Fibroblast of pulmonary artery (primary cell): ENCODE data around the gene PARK7.

Experiments used
- DNase-seq: peaks from one replicate; pipeline ENCODE4 v3.0.0-alpha.2; 2010; ENCODE audit warnings: low read depth
- H3K4me3 ChIP-seq: replicated peaks from 2 replicates; pipeline ENCODE4 v1.5.1; 2011; ENCODE audit warnings: low read depth, mild to moderate bottlenecking, control low read depth, low read length, moderate library complexity
- TF ChIP-seq, protein P1 (sequence below): IDR thresholded peaks from 2 replicates; pipeline ENCODE4 v1.5.1; 2011; ENCODE audit warnings: mild to moderate bottlenecking, control low read depth, low read length, inconsistent platforms; ENCODE audit errors: missing control alignments

Gene PARK7

DNA sequence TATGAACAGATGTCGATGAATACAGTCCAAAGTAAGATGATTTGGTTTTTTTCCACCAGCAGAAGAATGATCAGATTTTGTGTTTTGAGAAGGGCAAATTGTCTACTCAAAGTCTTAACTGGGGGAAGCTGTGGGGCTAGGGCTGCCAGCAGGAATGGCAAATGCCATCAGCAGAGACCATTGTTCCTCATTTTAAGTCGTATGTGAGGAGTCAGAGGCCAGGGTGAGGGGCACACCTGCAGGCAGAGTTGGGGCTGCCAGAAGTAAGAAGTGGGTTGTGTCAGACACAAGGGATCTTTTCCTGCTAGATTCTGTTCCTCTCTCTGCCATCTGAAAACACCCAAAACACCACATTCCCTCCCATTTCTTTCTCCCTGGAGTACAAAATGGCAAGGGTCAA lies 8.7 kb downstream of the PARK7 start:
- no peak for DNase-seq
- no peak overlapping the region for H3K4me3 ChIP-seq
- TF ChIP-seq, protein P1, sequence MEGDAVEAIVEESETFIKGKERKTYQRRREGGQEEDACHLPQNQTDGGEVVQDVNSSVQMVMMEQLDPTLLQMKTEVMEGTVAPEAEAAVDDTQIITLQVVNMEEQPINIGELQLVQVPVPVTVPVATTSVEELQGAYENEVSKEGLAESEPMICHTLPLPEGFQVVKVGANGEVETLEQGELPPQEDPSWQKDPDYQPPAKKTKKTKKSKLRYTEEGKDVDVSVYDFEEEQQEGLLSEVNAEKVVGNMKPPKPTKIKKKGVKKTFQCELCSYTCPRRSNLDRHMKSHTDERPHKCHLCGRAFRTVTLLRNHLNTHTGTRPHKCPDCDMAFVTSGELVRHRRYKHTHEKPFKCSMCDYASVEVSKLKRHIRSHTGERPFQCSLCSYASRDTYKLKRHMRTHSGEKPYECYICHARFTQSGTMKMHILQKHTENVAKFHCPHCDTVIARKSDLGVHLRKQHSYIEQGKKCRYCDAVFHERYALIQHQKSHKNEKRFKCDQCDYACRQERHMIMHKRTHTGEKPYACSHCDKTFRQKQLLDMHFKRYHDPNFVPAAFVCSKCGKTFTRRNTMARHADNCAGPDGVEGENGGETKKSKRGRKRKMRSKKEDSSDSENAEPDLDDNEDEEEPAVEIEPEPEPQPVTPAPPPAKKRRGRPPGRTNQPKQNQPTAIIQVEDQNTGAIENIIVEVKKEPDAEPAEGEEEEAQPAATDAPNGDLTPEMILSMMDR: no peak

GRCh38 chr1:7971024-7971423 lies 9.5 kb downstream of the PARK7 start:
- H3K4me3 ChIP-seq: no peak overlapping the region
- TF ChIP-seq, protein P1: no peak
- DNase-seq: no peak

- H3K4me3 ChIP-seq: no peak overlapping the region
- TF ChIP-seq, protein P1: no peak
- DNase-seq: no peak
Measured at GRCh38 chr1:7972285-7972684, 10.8 kb downstream of the PARK7 start.

GRCh38 chr1:7973086-7973485 lies 11.6 kb downstream of the PARK7 start:
- TF ChIP-seq, protein P1: no peak
- H3K4me3 ChIP-seq: no peak overlapping the region
- no peak for DNase-seq

DNA sequence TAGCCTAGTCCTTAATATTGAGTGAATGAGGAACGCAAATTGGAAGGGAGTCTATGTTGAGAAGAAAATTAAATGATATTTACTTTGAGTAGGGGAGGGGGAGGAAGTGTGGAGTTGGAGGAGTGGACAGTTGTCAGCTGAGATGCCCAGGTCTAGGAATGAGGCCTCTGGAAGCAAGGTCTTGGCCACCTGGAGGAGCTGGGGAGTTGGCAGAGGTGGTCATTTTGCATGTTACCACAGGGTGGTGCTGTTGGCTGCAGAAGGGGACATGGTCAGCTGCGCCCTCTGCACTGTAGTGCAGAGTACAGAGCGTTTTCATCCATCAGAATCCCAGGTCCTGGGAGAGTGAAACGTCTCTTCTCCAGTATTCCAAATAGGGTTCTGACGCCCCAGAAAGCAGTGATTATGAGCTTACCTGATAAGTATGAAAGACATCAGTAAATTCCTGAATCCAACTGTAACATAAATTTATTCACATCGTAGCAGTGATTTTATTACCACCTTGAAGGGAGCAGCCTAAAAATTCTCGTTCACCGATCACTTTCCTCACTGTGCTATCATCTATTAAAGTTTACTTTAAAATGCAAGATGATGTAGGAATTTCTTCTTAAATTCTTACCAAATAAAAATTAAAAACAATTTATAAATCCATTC lies 13.8 kb downstream of the PARK7 start:
- DNase-seq: peak; percentile 85
- TF ChIP-seq, protein P1: peak; percentile 99
- H3K4me3 ChIP-seq: no peak overlapping the region

GRCh38 chr1:7980984-7981383 lies 19.5 kb downstream of the PARK7 start:
- H3K4me3 ChIP-seq: no peak overlapping the region
- TF ChIP-seq, protein P1: no peak

More at GRCh38 chr1:7980984-7981383, 19.5 kb downstream of the PARK7 start:
- DNase-seq: no peak
